DLD1 (cell line): ENCODE results near the gene TTLL8.

Source experiments
- in situ Hi-C: cut with HindIII; loops from 2 replicates; pipeline ENCODE4 v1.10.0; 2017; ENCODE audit warnings: low sequenced_read_pairs

TTLL8 gene

GRCh38 chr22:50045211-50046018, 12.7 kb downstream of the TTLL8 start:
- in situ Hi-C loops, result no loop called here

GRCh38 chr22:50044485-50045118, 13.5 kb downstream of the TTLL8 start:
- in situ Hi-C loops, result no loop called here

GRCh38 chr22:50041361-50042065, 16.6 kb downstream of the TTLL8 start:
- in situ Hi-C loops, result no loop called here

- in situ Hi-C loops, result no loop called here
These were observed 17.4 kb downstream of the TTLL8 start for GRCh38 chr22:50040717-50041116.

- in situ Hi-C loops, result no loop called here
These were observed 18.2 kb downstream of the TTLL8 start for GRCh38 chr22:50039669-50040443.

GRCh38 chr22:50035976-50036724, 21.9 kb downstream of the TTLL8 start:
- in situ Hi-C loops, result no loop called here

GRCh38 chr22:50035131-50035881, 22.8 kb downstream of the TTLL8 start:
- in situ Hi-C loops, result no loop called here

- in situ Hi-C loops, result no loop called here
These were observed 23.7 kb downstream of the TTLL8 start for GRCh38 chr22:50034126-50035081.

- in situ Hi-C loops, result no loop called here
These were observed 25.0 kb downstream of the TTLL8 start for GRCh38 chr22:50032941-50033601.

GRCh38 chr22:50032109-50032871, 25.8 kb downstream of the TTLL8 start:
- in situ Hi-C loops, result no loop called here

- in situ Hi-C loops, result no loop called here
These were observed 26.7 kb downstream of the TTLL8 start for GRCh38 chr22:50031189-50032091.

- in situ Hi-C loops, result no loop called here
These were observed 27.6 kb downstream of the TTLL8 start for GRCh38 chr22:50030297-50031188.

- in situ Hi-C loops, result no loop called here
These were observed 30.2 kb downstream of the TTLL8 start for GRCh38 chr22:50027639-50028537.

- in situ Hi-C loops, result no loop called here
These were observed 32.1 kb downstream of the TTLL8 start for GRCh38 chr22:50025993-50026392.
